ENCODE results near the gene CADM3. TPM values are rescaled to one million over a fixed set of nuclear protein-coding genes. Genes with fewer than 3 reads are reported as not detected.

CADM3 gene
- total RNA-seq, 1 experiment from 2014 or later = 1.7 TPM

- no peak for DNase-seq (ENCODE audit: low read depth, low spot score)
- in situ Hi-C loops (cut with HindIII; ENCODE audit: low pct_unique_long_range_greater_than_20kb, low sequenced_read_pairs) = no loop called here
Measured at GRCh38 chr1:159199901-159200300, 28.5 kb downstream of the CADM3 start.

- DNase-seq (ENCODE audit: low read depth, low spot score) = no peak
- in situ Hi-C loops (cut with HindIII; ENCODE audit: low pct_unique_long_range_greater_than_20kb, low sequenced_read_pairs) = no loop called here
Measured at GRCh38 chr1:159200769-159201168, 29.4 kb downstream of the CADM3 start.

- DNase-seq (ENCODE audit: low read depth, low spot score) = no peak
- in situ Hi-C loops (cut with HindIII; ENCODE audit: low pct_unique_long_range_greater_than_20kb, low sequenced_read_pairs) = no loop called here
Measured at GRCh38 chr1:159201642-159202041, 30.2 kb downstream of the CADM3 start.

GRCh38 chr1:159203610-159204009 lies 32.2 kb downstream of the CADM3 start:
- in situ Hi-C loops (cut with HindIII; ENCODE audit: low pct_unique_long_range_greater_than_20kb, low sequenced_read_pairs) = no loop called here
- no peak for DNase-seq (ENCODE audit: low read depth, low spot score)

GRCh38 chr1:159204161-159205141 lies 33.0 kb downstream of the CADM3 start, which contains the start of gene ACKR1:
Gene ACKR1, plus strand, starts transcription at chr1:159204875. Its CDS starts 85 bp downstream, at chr1:159204960.
- no peak for DNase-seq (ENCODE audit: low read depth, low spot score)
- in situ Hi-C loops (cut with HindIII; ENCODE audit: low pct_unique_long_range_greater_than_20kb, low sequenced_read_pairs) = no loop called here

- in situ Hi-C loops (cut with HindIII; ENCODE audit: low pct_unique_long_range_greater_than_20kb, low sequenced_read_pairs) = no loop called here
- DNase-seq (ENCODE audit: low read depth, low spot score) = peak; percentile 8
Measured at GRCh38 chr1:159205225-159205624, 33.8 kb downstream of the CADM3 start.

- DNase-seq (ENCODE audit: low read depth, low spot score) = no peak
- in situ Hi-C loops (cut with HindIII; ENCODE audit: low pct_unique_long_range_greater_than_20kb, low sequenced_read_pairs) = no loop called here
Measured at GRCh38 chr1:159206110-159206509, 34.7 kb downstream of the CADM3 start.

GRCh38 chr1:159207080-159207479 lies 35.7 kb downstream of the CADM3 start:
- in situ Hi-C loops (cut with HindIII; ENCODE audit: low pct_unique_long_range_greater_than_20kb, low sequenced_read_pairs) = no loop called here

GRCh38 chr1:159207774-159208173 lies 36.4 kb downstream of the CADM3 start:
- peak; percentile 14 for DNase-seq (ENCODE audit: low read depth, low spot score)
- in situ Hi-C loops (cut with HindIII; ENCODE audit: low pct_unique_long_range_greater_than_20kb, low sequenced_read_pairs) = no loop called here

More at GRCh38 chr1:159207080-159207479, 35.7 kb downstream of the CADM3 start:
- DNase-seq (ENCODE audit: low read depth, low spot score) = no peak

- in situ Hi-C loops (cut with HindIII; ENCODE audit: low pct_unique_long_range_greater_than_20kb, low sequenced_read_pairs) = no loop called here
- DNase-seq (ENCODE audit: low read depth, low spot score) = no peak
Measured at GRCh38 chr1:159208175-159208825, 36.9 kb downstream of the CADM3 start.

GRCh38 chr1:159209061-159209460 lies 37.6 kb downstream of the CADM3 start:
- DNase-seq (ENCODE audit: low read depth, low spot score) = no peak
- in situ Hi-C loops (cut with HindIII; ENCODE audit: low pct_unique_long_range_greater_than_20kb, low sequenced_read_pairs) = no loop called here

- in situ Hi-C loops (cut with HindIII; ENCODE audit: low pct_unique_long_range_greater_than_20kb, low sequenced_read_pairs) = no loop called here
- peak; percentile 61 for DNase-seq (ENCODE audit: low read depth, low spot score)
Measured at GRCh38 chr1:159211331-159212136, 40.1 kb downstream of the CADM3 start.

- in situ Hi-C loops (cut with HindIII; ENCODE audit: low pct_unique_long_range_greater_than_20kb, low sequenced_read_pairs) = no loop called here
- no peak for DNase-seq (ENCODE audit: low read depth, low spot score)
Measured at GRCh38 chr1:159212596-159212995, 41.2 kb downstream of the CADM3 start.

GRCh38 chr1:159214149-159214760 lies 42.8 kb downstream of the CADM3 start:
- in situ Hi-C loops (cut with HindIII; ENCODE audit: low pct_unique_long_range_greater_than_20kb, low sequenced_read_pairs) = no loop called here
- DNase-seq (ENCODE audit: low read depth, low spot score) = peak; percentile 64

- in situ Hi-C loops (cut with HindIII; ENCODE audit: low pct_unique_long_range_greater_than_20kb, low sequenced_read_pairs) = no loop called here
- no peak for DNase-seq (ENCODE audit: low read depth, low spot score)
Measured at GRCh38 chr1:159218649-159219636, 47.5 kb downstream of the CADM3 start.

- in situ Hi-C loops (cut with HindIII; ENCODE audit: low pct_unique_long_range_greater_than_20kb, low sequenced_read_pairs) = no loop called here
- DNase-seq (ENCODE audit: low read depth, low spot score) = peak; percentile 79
Measured at GRCh38 chr1:159222075-159222865, 50.9 kb downstream of the CADM3 start.

Measured in SK-MEL-5 (cell line).